ENCODE data around the gene BABAM2.

The BABAM2 gene

DNA sequence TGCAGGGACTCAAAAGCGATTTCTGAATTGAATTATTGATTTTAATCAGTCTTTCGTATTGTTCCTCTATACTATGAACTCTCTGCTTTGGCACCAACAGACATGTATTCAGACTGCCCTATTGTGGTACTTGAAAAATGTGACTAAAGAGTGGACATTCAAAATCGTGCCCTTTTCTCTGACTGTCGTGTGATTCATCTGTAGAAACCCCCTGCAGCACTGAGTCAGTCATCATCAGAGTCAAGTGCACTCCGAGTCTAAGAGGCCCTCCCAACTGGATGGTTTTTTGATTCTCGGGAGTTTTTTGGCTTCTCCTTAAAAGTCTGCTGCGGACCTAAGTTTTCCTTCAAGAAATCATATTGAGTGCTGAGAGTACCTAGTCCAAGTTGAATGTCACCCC is 405.7 kb downstream of the BABAM2 start:
- TF ChIP-seq, protein P1, sequence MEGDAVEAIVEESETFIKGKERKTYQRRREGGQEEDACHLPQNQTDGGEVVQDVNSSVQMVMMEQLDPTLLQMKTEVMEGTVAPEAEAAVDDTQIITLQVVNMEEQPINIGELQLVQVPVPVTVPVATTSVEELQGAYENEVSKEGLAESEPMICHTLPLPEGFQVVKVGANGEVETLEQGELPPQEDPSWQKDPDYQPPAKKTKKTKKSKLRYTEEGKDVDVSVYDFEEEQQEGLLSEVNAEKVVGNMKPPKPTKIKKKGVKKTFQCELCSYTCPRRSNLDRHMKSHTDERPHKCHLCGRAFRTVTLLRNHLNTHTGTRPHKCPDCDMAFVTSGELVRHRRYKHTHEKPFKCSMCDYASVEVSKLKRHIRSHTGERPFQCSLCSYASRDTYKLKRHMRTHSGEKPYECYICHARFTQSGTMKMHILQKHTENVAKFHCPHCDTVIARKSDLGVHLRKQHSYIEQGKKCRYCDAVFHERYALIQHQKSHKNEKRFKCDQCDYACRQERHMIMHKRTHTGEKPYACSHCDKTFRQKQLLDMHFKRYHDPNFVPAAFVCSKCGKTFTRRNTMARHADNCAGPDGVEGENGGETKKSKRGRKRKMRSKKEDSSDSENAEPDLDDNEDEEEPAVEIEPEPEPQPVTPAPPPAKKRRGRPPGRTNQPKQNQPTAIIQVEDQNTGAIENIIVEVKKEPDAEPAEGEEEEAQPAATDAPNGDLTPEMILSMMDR (IDR thresholded peaks at IDR 0.05; ENCODE audit: low read depth, low read length, missing control alignments), result no peak
- DNase-seq (ENCODE audit: low read depth), result no peak
- no peak overlapping the region for H3K4me3 ChIP-seq (ENCODE audit: low read depth, low read length)

DNA sequence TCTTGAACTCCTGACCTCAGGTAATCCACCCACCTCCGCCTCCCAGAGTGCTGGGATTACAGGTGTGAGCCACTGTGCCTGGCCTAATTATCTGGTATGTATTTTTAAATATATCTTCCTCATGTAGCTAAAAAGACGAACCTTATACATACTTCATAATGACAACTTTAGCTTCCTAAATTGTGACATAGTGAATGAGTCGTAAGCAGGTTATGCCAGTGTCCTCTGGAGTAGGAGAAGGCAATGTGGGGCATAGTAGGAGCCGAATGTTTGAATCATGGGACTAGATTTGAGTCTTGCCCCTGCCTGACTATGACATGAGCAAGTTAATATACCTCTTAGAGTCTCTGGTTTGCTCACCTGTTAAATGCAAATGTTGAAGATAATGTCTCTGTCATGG is 406.4 kb downstream of the BABAM2 start:
- H3K4me3 ChIP-seq (ENCODE audit: low read depth, low read length), result no peak overlapping the region
- TF ChIP-seq, protein P1 (IDR thresholded peaks at IDR 0.05; ENCODE audit: low read depth, low read length, missing control alignments), result no peak
- DNase-seq (ENCODE audit: low read depth), result no peak

DNA sequence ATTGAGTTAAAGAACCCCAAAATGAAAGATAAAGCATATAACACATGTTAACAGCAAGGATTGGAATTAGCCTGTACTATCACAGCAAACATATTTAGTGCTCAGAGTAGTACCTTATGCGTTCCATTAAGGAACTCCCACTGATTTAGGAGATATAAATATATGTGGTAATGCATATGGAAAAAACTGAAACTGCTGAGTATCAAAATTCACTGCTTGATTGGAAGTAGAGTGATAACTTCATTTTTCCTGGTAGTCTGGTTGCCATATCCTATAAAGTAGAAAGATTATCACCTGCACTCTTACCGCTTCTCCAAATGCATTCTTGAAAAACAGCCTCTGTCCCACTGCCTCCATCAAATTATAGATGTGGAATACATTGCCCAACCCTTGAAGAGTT is 407.0 kb downstream of the BABAM2 start:
- H3K4me3 ChIP-seq (ENCODE audit: low read depth, low read length), result no peak overlapping the region
- TF ChIP-seq, protein P1 (IDR thresholded peaks at IDR 0.05; ENCODE audit: low read depth, low read length, missing control alignments), result no peak
- DNase-seq (ENCODE audit: low read depth), result no peak

DNA sequence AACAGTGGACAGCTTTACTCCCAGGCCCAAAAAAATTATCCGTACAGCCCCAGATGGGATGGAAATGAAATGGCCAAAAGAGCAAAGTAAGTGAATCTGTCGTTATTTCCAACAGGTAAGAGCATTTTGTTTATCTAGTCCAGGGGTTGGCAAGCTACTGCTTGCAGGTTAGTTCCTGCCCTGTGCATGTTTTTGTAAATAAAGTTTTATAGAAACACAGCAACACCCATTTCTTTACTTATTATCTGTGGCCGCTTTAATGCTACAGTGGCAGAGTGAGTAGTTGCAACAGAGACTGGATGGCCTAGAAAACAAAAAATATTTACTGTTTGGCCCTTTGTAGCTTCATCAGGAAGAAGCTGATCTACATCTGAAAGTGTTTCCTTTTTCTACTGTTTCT is 407.9 kb downstream of the BABAM2 start:
- no peak for DNase-seq (ENCODE audit: low read depth)
- H3K4me3 ChIP-seq (ENCODE audit: low read depth, low read length), result no peak overlapping the region
- TF ChIP-seq, protein P1 (IDR thresholded peaks at IDR 0.05; ENCODE audit: low read depth, low read length, missing control alignments), result no peak

DNA sequence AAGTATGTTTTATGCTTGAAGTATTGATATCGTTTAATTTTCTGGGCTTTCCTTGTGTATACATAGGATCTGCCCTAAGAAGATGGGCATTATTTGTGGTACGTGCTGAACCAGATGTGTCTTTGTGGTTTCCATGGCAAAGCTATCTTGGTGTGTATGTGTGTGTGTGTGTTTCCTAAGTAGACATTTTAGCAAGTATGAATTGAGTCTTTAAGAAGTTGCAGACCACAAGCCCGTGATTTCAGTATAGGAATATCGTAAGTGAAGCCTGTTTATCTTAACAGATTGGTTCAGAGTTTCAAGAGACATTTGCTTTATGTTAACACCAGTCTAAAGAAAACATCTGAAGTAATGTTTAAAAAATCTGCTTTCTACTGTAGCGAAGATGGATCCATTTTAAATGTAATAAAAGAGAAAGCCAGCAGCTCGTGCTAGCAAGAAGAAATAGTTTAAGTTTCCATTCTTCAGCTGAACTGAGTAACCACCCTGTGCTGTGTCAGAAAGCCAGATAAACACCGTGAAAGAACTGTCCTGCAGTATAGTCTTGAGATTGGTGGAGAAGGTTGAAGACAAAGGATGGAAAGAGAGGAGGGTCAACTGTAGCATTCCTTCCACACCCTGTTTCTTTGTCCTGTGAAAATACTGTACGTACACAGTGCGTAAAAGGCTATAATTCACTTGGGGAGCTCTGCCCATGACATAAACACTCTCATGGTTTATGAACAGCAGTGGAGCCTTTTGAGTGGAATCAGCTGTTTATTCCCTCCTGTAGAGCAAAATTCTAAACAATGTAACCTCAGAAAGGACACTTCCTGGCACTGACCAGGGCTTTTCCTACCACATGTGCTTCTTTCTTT is 410.2 kb downstream of the BABAM2 start:
- TF ChIP-seq, protein P1 (IDR thresholded peaks at IDR 0.05; ENCODE audit: low read depth, low read length, missing control alignments), result no peak
- DNase-seq (ENCODE audit: low read depth), result no peak

DNA sequence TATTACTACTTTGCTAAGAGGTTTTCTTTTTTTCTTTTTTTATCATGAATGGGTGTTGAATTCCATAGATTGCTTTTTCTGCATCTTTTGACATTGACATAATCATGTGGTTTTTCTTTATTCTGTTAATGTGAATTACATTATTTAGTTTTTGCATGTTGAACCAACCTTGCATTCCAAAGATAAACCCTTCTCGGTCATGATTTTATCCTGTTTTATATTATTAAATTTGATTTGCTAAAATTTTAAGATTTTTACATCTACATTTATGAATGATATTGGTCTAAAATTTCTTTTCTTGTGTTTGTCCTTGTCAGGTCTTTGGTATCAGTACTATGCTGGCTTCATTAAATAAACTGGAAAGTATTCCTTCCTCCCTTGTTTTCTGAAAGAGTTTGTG is 414.7 kb downstream of the BABAM2 start:
- no peak overlapping the region for H3K4me3 ChIP-seq (ENCODE audit: low read depth, low read length)
- TF ChIP-seq, protein P1 (IDR thresholded peaks at IDR 0.05; ENCODE audit: low read depth, low read length, missing control alignments), result no peak
- DNase-seq (ENCODE audit: low read depth), result no peak

More for the DNA sequence above, 410.2 kb downstream of the BABAM2 start:
- no peak overlapping the region for H3K4me3 ChIP-seq (ENCODE audit: low read depth, low read length)

DNA sequence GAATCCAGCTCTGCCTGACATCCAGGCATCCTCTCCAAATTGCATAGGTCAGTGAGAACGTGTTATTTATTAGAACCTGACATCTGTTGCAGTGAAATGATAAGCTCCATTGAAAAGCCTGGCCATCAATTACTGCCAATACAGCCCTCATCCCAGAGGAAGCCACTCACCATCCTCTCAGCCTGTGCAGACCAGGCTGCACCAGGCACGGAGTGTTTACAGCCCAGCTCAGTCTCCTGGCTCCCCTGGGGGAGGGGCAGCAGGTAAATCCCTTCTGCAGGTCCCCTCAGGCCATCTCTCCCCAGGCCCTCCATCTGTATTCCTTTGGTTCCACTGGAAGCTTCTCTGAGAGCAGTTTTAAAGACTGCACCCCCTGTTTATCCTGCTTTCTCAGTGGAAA is 419.6 kb downstream of the BABAM2 start:
- DNase-seq (ENCODE audit: low read depth), result no peak
- TF ChIP-seq, protein P1 (IDR thresholded peaks at IDR 0.05; ENCODE audit: low read depth, low read length, missing control alignments), result no peak
- H3K4me3 ChIP-seq (ENCODE audit: low read depth, low read length), result no peak overlapping the region
